Coronary artery (tissue), 2 donors: ENCODE measurements around the gene TDRKH.
"Not testable (repeated sequence)": the region's sequence is repeated elsewhere in the genome, so short reads cannot be mapped to it uniquely, and the experiment has no call there.

Experiments
- DNase-seq: peaks from one replicate; pipeline ENCODE4 v3.0.0-alpha.2; 2017; ENCODE audit warnings: low spot score
- H3K27ac ChIP-seq, 2 donors: fragments of 200-600 bp; sonication (generic); one replicate each; pipeline ENCODE4 v1.5.1; 2016 to 2019
- H3K4me3 ChIP-seq: fragments of 200-600 bp; sonication (generic); 2 replicates; pipeline ENCODE4 v1.5.1; 2016; ENCODE audit warnings: mild to moderate bottlenecking, moderate library complexity
- TF ChIP-seq, protein P1 (sequence below): fragments of 200-600 bp; sonication (generic); IDR thresholded peaks from one replicate; pipeline ENCODE4 v1.5.1; 2019; ENCODE audit warnings: antibody characterized with exemption

Gene TDRKH

DNA sequence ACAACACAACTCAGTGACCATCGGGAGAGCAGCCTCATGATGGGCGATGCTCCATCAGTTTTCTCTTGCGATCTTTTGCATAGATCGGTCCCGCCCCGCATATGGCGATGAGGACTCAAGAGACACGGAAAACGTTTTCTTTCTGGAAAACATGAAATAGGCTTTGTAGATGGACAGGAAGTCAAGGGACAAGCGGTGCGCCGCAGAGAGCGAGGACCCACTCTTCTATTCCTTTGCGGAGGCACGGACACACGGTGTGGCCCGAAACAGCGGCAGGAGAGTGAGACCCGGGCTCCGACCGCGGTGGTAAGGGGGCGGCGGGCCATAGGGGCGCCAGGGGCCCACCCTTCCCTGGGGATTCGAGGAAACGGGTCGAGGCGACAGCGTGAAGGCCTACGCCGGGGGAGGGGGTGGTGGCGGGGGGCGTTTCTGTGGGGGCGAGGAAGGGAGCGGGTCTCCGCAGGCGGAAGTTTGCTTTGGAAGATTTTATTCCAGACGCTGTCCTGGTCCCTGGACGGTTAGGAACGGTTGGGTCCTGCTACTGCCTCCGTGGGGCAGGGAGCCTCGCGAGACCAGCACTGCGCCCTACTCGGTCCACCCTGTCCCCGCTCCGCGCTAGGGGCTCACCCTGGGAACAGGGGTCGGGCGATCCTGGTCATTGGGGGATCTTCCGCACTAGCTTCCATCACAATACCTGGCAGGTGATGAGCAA, 796 bp upstream of the TDRKH start:
- TF ChIP-seq, protein P1, sequence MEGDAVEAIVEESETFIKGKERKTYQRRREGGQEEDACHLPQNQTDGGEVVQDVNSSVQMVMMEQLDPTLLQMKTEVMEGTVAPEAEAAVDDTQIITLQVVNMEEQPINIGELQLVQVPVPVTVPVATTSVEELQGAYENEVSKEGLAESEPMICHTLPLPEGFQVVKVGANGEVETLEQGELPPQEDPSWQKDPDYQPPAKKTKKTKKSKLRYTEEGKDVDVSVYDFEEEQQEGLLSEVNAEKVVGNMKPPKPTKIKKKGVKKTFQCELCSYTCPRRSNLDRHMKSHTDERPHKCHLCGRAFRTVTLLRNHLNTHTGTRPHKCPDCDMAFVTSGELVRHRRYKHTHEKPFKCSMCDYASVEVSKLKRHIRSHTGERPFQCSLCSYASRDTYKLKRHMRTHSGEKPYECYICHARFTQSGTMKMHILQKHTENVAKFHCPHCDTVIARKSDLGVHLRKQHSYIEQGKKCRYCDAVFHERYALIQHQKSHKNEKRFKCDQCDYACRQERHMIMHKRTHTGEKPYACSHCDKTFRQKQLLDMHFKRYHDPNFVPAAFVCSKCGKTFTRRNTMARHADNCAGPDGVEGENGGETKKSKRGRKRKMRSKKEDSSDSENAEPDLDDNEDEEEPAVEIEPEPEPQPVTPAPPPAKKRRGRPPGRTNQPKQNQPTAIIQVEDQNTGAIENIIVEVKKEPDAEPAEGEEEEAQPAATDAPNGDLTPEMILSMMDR, result no peak
- H3K27ac ChIP-seq, result peak overlapping the region; percentile 7 to 73
- DNase-seq, result no peak
- H3K4me3 ChIP-seq, result peak overlapping the region; percentile 79

DNA sequence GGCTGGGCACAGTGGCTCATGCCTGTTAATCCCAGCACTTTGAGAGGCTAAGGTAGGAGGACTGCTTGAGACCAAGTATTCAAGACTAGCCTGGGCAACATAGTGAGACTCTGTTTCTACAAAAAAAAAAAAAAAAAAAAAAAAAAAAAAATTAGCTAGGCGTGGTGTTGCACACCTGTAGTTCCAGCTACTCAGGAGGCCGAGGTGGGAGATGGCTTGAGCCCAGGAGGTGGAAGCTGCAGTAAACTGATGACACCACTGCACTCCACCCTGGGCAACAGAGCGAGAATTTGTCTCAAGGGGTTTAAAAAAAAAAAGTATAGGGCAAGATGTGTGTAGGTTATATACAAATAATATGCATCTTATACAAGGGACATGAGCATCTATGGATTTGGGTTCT, 2.6 kb downstream of the TDRKH start:
- DNase-seq, result no peak
- Histone ChIP-seq H3K27ac (no peak overlapping the region), H3K4me3 (no peak overlapping the region)
- TF ChIP-seq, protein P1, result no peak

DNA sequence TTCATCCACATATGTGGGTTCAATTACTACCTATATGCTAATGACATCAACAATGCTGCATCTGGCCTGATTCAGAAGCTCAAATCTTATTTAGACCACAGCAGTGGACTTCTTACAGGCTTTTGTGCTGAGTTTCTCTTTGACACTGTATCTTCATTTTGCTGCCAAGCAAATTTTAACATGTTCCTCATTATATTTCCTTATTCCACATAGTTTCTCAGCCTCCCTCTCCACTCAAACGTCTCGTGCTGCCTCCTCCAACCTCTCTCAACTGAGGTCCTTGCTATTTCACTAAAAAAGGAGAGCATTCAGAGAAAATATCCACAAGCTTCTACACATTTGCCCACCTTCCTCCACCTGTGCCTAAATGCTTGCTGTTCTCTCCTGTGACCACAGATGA, 6.5 kb downstream of the TDRKH start:
- no peak overlapping the region for H3K4me3 ChIP-seq
- no peak for DNase-seq
- TF ChIP-seq, protein P1, result no peak
- H3K27ac ChIP-seq, result peak overlapping the region in 1 of 2 donors; percentile 46

DNA sequence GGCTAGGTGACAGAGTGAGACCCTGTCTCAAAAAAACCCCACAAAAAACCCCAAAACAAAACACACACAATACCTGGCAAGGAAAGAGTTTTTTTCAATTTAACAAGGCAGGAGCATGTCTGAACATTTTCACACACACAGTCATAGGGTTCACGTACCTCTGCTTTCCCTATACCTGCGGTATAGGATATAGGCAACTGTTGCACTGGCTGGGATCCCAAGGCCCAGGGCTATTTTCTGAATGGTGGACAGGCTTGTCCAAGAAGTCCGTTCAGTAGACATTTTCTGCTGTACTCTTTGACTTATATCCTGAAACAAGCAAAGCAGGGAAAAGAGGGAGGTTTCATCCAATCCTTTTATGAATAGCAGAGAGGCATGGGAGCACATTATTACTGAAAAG, 7.6 kb downstream of the TDRKH start:
- DNase-seq, result no peak
- TF ChIP-seq, protein P1, result no peak
- H3K27ac ChIP-seq, result no peak overlapping the region
- no peak overlapping the region for H3K4me3 ChIP-seq

DNA sequence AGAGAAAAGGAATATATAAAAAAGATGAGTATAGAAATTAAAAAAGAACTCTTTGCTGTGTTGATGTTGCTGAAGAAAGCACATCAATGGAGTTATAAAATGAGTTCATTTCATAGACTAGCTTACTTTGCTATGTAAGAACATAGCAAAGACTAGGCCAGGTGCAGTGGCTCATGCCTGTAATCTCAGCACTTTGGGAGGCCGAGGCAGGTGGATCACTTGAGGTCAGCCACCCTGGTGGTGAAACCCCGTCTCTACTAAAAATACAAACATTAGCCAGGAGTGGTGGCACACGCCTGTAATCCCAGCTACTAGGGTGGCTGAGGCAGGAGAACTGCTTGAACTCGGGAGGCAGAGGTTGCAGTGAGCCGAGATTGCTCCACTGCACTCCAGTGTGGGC, 8.3 kb downstream of the TDRKH start:
- H3K4me3 ChIP-seq, H3K27ac ChIP-seq, DNase-seq: not testable (repeated sequence)

DNA sequence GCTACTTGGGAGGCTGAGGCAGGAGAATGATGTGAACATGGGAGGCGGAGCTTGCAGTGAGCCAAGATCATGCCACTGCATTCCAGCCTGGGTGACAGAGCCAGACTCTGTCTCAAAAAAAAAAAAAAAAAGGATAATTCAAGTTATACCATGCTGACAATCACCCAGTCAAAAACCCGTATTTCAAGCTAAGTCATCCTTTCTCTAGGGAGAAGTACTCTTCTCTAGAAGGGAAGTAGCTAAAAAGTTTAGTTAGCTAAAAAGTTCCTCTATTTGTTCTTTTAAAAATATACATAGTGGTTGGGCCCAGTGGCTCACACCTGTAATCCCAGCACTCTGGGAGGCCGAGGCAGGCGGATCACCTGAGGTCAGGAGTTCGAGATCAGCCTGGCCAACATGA, 9.6 kb downstream of the TDRKH start:
- DNase-seq, H3K4me3 ChIP-seq, H3K27ac ChIP-seq: not testable (repeated sequence)

DNA sequence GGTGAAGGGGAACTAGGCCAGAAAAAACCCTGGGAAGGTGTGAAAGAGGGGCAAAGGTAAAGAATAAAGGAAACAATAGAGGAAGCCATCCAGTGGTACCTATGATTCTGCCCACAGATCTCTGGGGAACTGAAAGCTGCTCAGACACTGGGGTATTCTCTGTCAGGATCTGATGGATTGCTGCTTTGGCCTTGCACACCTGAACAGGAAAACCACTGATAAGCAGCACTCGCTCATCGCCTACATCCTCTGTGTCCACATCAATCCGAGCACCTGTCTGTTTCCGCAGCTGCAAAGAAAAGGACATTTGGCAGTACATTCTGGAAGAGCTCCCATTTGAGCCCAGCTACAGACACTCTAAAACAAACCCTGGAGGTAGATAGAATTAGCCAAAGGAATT, 10.4 kb downstream of the TDRKH start:
- Histone ChIP-seq H3K27ac (no peak overlapping the region), H3K4me3 (no peak overlapping the region)
- no peak for DNase-seq
- TF ChIP-seq, protein P1, result no peak

DNA sequence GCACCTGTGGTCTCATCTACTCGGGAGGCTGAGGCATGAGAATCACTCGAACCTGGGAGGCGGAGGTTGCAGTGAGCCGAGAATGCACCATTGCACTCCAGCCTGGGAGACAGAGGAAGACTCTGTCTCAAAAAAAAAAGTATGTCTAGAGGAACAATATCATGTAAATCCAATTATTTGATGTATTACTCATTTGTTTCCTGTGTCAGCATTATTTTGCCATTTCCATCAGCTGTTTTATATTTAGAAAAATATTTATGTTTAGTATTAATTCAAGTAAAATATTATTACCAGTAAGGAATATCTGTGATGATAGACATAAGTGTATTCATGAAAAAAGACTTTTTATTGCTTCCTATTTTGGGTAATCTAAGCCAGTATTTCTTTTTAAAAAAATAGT, 13.0 kb downstream of the TDRKH start:
- TF ChIP-seq, protein P1, result no peak
- no peak overlapping the region for H3K4me3 ChIP-seq
- H3K27ac ChIP-seq, result no peak overlapping the region
- DNase-seq, result no peak
